Stimulated activated CD4-positive, alpha-beta T cell treated with anti-CD3 and anti-CD28 coated beads, Interleukin-1b, Interleukin-23, amount 100 ng/mL, for 24 hours (primary cell): ENCODE results near the gene PPP1R3E.
"Not testable (repeated sequence)": the region's sequence is repeated elsewhere in the genome, so short reads cannot be mapped to it uniquely, and the experiment has no call there.

Experiments
- DNase-seq, 4 experiments: peaks; one replicate each; pipeline ENCODE4 v3.0.0-alpha.2; 2020; ENCODE audit warnings: low read depth in 4 of 4, low spot score in 1 of 4

PPP1R3E gene

DNA sequence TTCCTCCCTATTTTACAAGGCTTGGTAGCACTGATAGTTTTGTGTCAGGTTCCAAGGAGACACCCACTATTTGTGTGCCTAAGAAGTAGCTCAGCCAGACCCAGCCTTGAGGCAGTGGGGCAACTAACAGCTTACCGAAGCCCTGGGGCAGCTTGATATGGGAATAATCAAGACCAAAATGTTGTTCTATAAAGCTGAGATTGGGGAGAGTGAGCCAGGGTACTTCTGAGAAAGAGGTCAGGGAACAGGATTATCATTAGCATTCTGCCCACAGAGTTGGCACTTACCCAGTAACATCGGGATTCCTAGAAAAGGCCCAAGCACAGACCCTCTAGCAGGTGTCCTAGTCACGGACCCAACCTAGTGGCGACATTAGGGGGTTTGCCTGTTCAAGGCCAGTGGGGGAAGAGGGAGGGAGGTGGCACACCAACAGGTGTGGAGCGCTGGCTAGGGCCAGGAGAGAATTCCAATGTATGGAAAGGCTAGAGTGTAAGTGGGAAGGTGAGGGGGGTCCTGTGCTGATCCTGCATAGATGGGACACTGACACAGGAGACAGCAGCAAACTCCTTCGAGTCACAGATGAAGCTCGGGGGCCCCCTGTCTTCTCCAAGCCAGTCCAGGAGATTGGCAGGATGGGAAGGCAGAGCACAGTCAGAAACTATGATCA, 4.9 kb downstream of the PPP1R3E start:
- no peak for DNase-seq

DNA sequence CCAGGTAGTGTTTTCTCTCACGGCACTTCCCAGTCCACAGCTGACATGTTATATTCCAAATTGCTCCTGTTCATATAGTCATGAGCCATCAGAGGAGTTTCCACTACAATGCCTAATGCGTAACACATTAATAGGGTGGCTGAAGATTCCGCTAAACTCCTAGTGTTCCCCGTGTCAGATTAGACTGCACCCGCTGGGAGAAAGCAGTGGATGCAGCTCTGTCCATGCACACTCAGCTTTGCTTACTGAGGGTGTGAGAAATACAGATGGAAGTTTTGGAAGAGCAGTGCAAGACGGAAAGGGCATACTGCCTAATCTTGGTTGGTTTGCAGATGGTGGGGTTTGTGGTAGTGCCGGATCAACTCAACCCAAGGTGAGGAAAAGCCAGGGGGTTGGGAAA, 5.6 kb downstream of the PPP1R3E start:
- no peak for DNase-seq

DNA sequence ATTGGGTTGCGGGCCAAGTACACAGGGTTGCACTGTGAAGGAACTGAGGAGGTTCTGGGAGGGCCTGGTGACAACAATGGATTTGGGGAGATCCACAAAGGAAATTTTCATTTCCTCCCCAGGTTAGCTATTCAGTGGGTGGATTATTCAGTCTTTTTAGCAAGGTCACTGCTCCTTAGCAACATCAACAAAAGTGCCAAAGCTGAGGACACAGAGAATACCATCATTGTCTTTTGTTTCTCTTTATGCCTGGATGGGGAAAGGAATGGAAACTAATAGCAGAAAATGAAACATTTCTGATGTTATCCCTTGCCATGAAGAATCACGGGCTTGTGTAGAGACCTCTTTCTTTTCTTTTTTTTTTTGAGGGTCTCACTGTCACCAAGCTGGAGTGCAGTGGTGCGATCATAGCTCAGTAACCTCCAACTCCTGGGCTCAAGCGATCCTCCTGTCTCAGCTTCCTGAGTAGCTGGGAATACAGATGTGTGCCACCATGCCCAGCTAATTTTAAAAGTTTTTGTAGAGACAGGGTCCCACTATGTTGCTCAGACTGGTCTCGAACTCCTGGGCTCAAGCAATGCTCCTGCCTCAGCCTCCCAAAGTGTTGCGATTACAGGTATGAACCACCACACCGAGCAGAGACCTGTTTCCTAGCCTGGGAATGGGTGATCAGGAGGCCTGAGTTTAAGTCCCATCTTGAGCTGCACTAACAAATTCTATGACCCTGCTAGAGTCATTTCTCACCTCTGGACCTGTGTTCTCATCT, 6.5 kb downstream of the PPP1R3E start:
- DNase-seq, result no peak

- DNase-seq, result peak in 1 of 4 experiments; percentile 23
Measured at GRCh38 chr14:23294734-23295561, 7.7 kb downstream of the PPP1R3E start.

GRCh38 chr14:23286902-23287479, 15.7 kb downstream of the PPP1R3E start:
- DNase-seq, result no peak

- DNase-seq, result peak; percentile 92 to 99 (median 98)
Measured at GRCh38 chr14:23286020-23286901, 16.4 kb downstream of the PPP1R3E start, which contains the start of gene HOMEZ. TSS of gene HOMEZ (minus strand) at chr14:23286132. CDS start at chr14:23285952, 180 bp downstream.

DNA sequence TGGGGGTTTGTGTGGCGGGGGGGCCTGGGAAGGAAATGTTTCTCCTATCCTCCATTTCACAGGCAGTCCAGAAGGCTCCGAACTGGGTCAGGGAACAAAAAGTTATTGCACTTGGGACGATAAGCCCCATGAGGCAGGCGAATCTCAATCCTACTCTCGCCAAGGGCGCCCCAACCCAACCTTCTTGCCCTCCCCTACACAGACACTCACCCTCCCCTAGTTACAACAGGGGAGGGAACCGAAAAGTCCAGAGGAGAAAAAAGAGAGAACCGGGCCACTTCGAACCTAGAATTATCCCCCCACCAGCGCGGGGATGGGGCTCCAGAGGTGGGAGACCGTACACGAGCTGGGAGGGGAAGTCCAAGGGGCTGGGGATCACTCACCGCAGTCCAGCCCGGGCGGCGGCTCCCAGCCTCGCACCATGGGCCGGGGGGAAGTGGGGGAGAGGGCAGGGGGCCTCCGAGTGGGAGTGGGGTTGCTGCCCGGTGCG, 17.1 kb downstream of the PPP1R3E start:
- DNase-seq, result no peak

- DNase-seq, result no peak
Measured at GRCh38 chr14:23284654-23285529, 17.8 kb downstream of the PPP1R3E start.

DNA sequence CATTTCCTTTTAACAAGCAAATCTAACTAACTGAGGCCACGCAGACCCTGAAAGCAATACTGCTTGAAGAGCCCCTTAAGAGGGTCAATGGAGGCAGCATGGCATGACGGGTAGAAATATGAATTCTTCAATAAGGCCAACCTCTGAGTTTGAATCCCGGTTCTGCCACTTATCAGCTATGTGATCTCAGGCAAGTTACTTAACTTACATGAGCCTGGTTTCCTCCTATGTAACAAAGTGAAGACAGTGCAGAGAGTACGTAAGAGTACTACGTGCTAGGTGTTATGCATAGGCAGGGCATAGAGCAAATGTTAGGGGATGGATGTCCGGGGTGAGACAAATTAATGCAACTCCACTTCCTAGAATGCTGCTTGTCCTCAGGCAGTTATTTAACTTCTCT, 21.4 kb downstream of the PPP1R3E start:
- no peak for DNase-seq

DNA sequence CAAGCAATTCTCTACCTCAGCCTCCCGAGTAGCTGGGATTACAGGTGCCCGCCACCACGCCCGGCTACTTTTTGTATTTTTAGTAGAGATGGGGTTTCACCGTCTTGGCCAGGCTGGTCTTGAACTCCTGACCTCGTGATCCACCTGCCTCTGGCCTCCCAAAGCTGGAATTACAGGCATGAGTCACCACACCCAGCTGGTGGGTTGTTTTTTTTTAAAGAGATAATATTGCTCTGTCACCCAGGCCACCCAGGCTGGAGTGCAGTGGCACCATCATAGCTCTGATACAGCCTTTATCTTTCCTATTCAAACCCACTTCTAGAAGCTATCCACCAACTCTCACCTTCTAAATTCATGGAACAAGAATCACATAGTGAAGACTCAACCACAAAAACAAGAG, 24.7 kb downstream of the PPP1R3E start:
- not testable (repeated sequence) for DNase-seq

- DNase-seq, result no peak
Measured at GRCh38 chr14:23277189-23277588, 25.5 kb downstream of the PPP1R3E start.

DNA sequence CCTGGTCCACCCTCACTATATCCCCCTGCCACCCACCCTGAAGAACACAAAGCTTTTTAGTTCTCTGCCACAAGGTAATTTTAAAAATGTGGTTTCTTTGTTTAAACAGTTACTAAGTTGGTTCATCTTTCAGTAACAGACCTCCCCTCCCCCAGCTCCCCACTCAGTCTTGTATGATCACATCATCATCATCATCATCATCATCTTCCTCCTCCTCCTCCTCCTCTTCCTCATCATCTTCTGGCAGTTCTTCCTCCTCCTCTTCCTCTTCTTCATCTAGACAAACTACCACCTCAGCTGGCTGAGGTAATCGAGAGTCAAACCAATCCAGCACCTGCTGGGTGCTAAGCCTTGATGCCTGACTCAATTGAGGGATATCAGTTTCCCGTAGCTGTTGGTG, 27.2 kb downstream of the PPP1R3E start:
- no peak for DNase-seq

GRCh38 chr14:23269193-23269592, 33.5 kb downstream of the PPP1R3E start:
- no peak for DNase-seq

DNA sequence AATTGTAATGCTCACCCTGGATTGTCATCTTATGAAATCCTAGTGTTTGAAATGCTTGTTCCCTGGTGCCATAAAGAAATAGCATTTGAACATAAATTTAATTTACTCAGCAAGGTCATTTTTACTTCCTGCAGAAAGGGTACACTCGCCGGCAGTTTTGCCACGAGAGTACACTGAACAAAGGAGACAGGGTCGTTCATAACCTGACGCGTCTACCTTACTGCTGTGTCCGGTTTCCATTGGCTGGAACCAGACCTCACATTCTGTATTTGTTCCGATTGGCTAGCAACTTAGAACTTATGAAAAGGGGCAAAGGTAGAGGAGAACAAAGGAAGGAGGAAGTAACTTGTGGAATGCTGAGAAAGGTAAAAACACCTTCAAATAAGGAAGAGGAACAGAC, 41.8 kb downstream of the PPP1R3E start:
- DNase-seq, result not testable (repeated sequence)

DNA sequence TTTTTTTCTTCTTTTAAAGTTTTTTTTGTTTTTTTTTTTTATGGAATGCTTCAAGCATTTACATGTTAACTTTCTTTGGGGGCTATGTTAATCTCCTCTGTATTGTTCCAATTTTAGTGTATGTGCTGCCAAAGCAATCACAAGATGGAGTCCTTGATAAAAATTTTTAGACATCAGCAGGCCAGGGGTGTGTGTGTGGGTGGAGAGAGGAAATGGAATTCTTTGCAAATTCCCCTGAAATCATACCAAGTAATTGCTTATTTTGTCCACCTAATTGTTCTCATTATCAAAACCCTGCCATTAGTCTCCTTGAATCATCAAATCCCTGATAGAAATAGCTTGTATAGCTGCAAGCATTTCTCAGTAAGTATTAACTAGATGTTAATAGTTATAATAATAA, 43.2 kb downstream of the PPP1R3E start:
- DNase-seq, result no peak

DNA sequence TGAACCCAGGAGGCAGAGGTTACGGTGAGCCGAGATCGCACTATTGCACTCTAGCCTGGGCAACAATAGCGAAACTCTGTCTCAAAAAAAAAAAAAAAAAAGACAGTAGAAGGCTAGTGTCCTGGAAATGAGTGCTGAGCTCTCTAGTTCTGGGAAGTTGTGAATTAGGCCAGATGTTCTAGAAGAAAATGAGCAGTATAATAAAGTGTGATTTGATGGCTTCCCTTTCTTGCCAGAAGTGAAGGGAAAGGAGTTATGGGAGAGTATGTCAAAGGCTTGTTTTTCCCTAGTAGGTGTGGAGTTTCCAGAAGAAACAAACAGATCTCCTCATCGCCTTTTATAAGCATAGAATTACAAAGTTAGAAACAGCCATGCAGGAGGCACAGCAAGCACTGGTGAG, 44.4 kb downstream of the PPP1R3E start:
- DNase-seq, result no peak

- DNase-seq, result no peak
Measured at GRCh38 chr14:23252420-23253333, 50.0 kb downstream of the PPP1R3E start.

- DNase-seq, result no peak
Measured at GRCh38 chr14:23252006-23252405, 50.7 kb downstream of the PPP1R3E start.
